Measurements from ENCODE around the gene PAWR.

DNA sequence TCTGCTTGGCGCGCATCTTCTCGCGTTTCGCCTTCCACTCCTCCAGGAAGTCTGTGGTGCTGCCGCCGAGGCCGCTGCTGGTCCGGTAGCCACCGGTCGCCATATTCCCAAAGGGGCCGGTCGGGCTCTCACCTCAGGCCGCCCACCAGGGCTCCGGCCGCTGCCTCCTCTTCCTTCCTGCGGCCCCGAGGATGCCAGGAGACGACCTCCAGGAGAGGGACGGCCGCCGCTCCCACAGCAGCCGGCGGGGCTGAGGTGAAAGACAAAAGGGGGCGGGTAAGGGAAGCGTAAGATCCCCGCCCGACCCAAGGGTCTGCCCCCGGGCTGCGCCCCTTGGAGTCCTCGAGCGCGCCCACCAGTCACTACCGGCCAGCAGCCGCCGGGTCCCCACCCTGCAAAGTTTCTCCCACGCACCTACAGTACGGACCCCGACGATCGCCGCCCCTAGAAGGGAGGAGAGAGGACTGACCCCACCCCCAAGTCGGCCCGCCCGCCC, 574 bp downstream of the PAWR start:
- TF ChIP-seq, protein P1, sequence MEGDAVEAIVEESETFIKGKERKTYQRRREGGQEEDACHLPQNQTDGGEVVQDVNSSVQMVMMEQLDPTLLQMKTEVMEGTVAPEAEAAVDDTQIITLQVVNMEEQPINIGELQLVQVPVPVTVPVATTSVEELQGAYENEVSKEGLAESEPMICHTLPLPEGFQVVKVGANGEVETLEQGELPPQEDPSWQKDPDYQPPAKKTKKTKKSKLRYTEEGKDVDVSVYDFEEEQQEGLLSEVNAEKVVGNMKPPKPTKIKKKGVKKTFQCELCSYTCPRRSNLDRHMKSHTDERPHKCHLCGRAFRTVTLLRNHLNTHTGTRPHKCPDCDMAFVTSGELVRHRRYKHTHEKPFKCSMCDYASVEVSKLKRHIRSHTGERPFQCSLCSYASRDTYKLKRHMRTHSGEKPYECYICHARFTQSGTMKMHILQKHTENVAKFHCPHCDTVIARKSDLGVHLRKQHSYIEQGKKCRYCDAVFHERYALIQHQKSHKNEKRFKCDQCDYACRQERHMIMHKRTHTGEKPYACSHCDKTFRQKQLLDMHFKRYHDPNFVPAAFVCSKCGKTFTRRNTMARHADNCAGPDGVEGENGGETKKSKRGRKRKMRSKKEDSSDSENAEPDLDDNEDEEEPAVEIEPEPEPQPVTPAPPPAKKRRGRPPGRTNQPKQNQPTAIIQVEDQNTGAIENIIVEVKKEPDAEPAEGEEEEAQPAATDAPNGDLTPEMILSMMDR (conservative IDR thresholded peaks at IDR 0.05; ENCODE audit: low read depth in 2 of 2) = no peak
- TF ChIP-seq EZH2phosphoT487 (IDR thresholded peaks at IDR 0.05; ENCODE audit: unreplicated experiment) = no peak
- TF ChIP-seq POLR2AphosphoS5 (IDR thresholded peaks at IDR 0.05; ENCODE audit: low read depth) = no peak; the same call in 1 of the 2 replicates
- TF ChIP-seq CREB1 (CRISPR knock-in tag; IDR thresholded peaks at IDR 0.05; ENCODE audit: low read depth) = no peak
- TF ChIP-seq ETS1 (IDR thresholded peaks at IDR 0.05) = no peak
- TF ChIP-seq EZH2 (IDR thresholded peaks at IDR 0.05; ENCODE audit: low read depth, unreplicated experiment) = no peak
